HG03432 (cell line): ENCODE results near the gene TNK1.

Experiments
- ATAC-seq: cut with Tn5 transposase; IDR thresholded peaks from one replicate; pipeline ENCODE4 v1.9.1; 2021; ENCODE audit warnings: mild to moderate bottlenecking, moderate library complexity; ENCODE audit not compliant: unreplicated experiment

Gene TNK1

DNA sequence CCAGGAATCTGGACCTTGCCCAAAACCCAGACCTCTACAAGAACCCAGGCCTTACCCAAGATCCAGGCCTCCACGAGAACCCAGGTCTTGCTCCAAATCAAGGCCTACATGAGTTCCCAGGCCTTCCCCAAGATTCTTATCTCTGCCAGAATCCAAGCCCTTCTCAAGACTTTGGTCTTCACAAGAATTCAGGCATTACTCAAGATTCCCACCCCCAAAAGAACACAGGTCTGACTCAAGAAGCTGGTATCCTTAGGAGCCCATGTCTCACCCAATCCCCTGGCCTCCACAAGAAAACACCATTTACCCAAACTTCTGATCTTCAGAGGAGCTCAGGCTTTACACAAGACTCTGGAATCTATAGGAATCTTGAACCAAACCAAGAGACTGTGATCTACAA, 50.3 kb downstream of the TNK1 start:
- ATAC-seq, result no peak

DNA sequence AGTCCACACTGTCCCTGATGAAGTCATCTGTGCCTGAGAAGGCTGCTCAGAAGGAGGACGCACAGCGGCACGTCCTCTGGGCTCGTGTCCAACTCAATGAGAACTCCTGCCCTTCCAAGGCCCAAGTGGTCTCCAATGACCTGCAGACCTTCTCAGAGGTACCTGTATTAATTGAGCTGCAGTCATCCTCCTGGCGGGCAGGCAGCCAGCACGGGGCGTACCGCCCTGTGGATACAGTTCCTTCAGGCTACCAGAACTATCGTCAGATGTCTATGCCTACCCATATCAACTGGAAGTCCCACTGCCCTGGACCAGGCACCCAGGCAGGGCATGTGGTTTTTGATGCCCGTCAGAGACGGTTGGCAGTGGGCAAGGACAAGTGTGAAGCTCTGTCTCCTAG, 51.4 kb downstream of the TNK1 start:
- no peak for ATAC-seq

DNA sequence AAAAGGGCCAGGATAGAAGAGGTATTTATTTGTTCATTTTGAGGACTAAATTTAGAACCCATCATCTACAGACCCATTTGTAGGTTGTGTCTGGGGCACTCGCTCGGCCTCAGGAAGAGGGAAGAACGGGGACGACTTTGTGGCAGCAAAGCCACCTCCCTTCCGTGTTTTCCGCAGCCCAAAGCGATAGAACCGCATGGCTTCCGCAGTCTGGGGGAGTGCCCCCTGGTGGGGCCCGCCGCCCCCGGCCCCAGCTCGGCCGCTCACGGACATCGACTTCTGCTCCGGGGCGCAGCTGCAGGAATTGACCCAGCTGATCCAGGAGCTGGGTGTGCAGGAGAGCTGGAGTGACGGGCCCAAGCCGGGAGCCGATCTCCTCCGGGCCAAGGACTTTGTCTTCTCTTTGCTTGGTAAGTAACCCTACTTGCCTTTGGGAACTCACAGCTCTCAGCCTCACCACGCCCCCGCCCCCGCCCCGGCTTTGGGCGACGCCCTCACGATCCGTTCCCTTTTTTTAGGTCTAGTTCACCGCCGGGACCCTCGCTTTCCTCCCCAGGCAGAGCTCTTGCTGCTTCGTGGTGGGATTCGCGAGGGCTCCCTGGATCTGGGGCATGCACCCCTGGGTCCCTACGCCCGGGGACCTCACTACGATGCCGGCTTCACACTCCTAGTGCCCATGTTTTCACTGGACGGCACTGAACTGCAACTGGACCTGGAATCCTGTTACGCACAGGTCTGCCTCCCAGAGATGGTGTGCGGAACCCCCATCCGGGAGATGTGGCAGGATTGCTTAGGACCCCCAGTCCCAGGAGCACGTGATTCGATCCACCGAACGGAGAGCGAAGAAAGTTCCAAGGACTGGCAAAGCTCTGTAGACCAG, 55.0 kb downstream of the TNK1 start:
- ATAC-seq, result peak; percentile 23

DNA sequence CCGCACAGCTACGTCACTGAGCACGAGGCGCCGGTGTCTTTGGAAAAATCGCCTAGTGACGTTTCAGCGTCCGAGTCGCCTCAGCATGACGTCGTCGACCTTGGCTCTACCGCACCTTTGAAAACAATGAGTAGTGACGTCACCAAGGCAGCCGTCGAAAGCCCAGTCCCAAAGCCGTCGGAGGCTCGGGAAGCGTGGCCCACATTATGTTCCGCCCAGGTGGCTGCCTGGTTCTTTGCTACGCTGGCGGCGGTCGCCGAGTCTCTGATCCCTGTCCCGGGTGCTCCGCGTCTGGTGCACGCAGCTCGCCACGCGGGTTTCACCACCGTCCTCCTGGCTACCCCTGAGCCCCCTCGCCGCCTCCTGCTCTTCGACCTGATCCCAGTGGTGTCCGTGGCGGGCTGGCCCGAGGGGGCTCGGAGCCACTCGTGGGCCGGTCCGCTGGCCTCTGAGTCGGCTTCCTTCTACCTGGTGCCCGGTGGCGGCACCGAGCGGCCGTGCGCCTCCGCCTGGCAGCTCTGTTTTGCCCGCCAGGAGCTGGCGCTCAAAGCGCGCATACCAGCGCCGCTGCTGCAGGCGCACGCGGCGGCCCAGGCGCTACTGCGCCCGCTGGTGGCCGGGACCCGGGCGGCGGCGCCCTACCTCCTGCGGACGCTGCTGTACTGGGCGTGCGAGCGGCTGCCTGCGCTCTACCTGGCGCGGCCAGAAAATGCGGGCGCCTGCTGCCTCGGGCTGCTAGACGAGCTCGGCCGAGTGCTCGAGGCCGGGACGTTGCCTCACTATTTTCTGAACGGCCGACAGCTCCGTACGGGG, 55.9 kb downstream of the TNK1 start:
- no peak for ATAC-seq

DNA sequence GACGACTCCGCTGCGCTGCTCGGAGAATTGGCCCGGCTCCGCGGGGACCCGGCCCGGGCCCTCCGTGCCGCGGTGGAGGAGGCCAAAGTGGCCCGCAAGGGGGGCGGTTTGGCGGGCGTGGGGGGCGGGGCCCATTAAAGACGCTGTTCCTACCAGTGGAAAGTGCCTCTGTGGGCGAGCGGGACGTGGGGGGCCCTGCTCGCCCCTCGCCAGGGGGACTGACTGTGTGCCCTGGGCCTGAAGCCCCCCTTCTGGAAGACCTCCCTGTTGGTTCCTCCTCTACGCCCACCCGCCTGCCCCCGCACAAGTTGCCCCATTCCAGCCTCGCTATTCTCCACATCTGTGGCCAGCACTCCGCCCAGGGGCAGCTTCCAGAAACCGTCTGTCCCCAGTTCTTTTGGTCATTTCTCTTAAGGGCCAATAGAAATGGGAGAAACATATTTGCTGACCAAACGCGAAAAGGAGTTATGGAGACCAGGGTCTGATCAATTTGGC, 56.5 kb downstream of the TNK1 start:
- no peak for ATAC-seq

DNA sequence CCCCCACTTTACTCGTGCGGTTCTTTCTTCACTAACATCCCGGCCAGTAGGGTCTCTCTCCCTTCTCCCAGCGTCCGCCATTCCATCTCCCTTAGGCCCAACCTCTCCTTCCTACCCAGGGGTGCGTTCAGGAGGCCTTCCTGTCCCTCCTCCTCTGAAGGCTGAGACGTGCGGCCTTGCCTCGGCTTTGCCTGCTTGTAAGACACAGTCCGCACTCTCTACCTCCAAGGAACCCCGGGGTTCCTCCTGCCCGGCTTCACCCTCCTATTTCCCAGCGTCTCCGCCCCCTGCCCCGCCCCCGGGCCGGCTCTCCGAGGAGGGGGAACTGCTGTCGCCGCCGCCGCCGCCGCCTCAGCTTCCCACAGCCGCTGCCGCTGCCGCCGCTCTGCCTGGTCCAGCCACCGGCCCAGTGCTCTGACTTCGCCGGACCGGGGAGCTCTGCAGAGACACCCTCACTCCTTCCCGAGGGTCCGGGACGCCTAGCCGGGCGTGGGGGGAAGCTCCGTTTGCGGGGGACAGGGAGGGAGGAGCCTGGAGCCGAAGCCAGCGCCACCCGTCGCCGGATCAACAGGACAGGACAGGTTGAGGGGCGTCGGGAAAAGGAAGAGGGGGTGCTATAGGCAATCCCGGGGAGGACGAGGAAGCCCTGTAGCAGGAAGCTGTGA, 57.2 kb downstream of the TNK1 start:
- no peak for ATAC-seq

DNA sequence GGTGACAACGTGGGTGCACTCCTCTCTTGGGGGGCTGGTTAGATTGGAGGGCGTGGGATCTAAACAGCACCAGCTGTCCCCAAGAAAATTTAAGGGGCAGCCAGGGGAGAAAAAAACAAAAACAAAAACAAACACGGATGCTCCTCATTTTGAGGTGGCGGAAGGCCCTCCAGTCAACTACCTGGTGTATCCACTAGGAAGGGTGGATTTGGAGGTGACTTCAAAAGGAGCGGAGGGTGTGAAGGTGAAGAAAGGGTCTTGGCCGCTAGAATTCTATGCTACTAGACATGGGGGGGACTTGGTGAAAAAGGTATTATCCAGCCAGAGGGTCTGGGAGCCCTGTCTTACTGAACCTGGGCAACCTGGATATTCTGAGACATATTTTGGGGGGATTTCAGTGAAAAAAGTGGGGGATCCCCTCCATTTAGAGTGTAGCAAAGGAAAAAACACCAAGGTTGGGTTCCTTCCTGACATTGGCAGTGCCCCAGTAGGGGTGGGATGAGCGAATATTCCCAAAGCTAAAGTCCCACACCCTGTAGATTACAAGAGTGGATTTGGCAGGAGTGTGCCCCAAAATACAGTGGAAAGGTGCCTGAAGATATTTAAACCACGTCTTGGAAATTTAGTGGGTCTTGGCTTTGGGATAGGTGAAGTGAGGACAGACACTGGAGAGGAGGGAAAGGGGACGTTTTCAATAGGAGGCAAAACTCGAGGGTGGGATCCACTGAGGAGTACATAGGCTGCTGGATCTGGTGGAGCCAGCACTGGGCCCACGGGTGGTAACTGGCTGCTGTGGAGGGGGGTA, 58.0 kb downstream of the TNK1 start:
- no peak for ATAC-seq
